HepG2 (cell line): ENCODE data around the gene DHX34. TPM values are rescaled to one million over a fixed set of nuclear protein-coding genes. Genes with fewer than 3 reads are reported as not detected.

Experiments
- HMG20A ChIP-seq: IDR thresholded peaks from 2 replicates; pipeline ENCODE4 v1.6.1; 2016; ENCODE audit warnings: borderline replicate concordance
- JUNB ChIP-seq: sonication (generic); formaldehyde crosslinking; IDR thresholded peaks from 2 replicates; pipeline ENCODE4 v1.8.0; 2022; ENCODE audit warnings: missing genetic modification reagents, mild to moderate bottlenecking, borderline replicate concordance
- POLR2G ChIP-seq: fragments of 200-400 bp; formaldehyde crosslinking; IDR thresholded peaks from 2 replicates; pipeline ENCODE4 v1.6.1; 2018; ENCODE audit warnings: mild to moderate bottlenecking, low read depth, low read length, moderate library complexity
- polyA plus RNA-seq, 8 experiments: library from polyadenylated mRNA; depleted of rRNA in 3 of 8; stranded (reverse) in 7 of 8; unstranded in 1 of 8; fragments of >200 nt; fragmentation: Illumina TruSeq in 4 of 8; extraction: Trizol in 4 of 8; gene quantifications; 2 replicates each; pipeline versions ENCODE4 v1.2.1 to v1.2.3, GENCODE V29; 2011 to 2016; ENCODE audit warnings: low read depth in 4 of 8, missing spikeins in 1 of 8, mixed read lengths in 1 of 8; ENCODE audit not compliant: insufficient read depth in 1 of 8
- total RNA-seq, 5 experiments: library from RNA; depleted of rRNA; stranded (reverse); fragments of >200 nt; fragmentation: Illumina TruSeq; extraction: Trizol; gene quantifications; 2 replicates each; pipeline ENCODE4 v1.2.3, GENCODE V29; 2016; ENCODE audit warnings: low read depth in 1 of 5
- TF ChIP-seq, protein P1 (sequence below): sonication (generic); formaldehyde crosslinking; IDR thresholded peaks from 2 replicates; pipeline ENCODE4 v1.4.0; 2020; ENCODE audit warnings: mild to moderate bottlenecking, missing genetic modification reagents
- TF ChIP-seq, protein P2 (sequence below): sonication (generic); formaldehyde crosslinking; IDR thresholded peaks from 2 replicates; pipeline ENCODE4 v1.8.1; 2023; ENCODE audit warnings: mild to moderate bottlenecking, missing genetic modification reagents
- TF ChIP-seq, protein P3 (sequence below): sonication (generic); formaldehyde crosslinking; IDR thresholded peaks from 2 replicates; pipeline ENCODE4 v1.4.0; 2020; ENCODE audit warnings: missing genetic modification reagents

DHX34 gene
- total and polyA plus RNA-seq, 2 of the 13 experiments (the other 11 are each of a cell fraction or from before 2014, with no cell fraction given), result 9.2 to 12.0 TPM

DNA sequence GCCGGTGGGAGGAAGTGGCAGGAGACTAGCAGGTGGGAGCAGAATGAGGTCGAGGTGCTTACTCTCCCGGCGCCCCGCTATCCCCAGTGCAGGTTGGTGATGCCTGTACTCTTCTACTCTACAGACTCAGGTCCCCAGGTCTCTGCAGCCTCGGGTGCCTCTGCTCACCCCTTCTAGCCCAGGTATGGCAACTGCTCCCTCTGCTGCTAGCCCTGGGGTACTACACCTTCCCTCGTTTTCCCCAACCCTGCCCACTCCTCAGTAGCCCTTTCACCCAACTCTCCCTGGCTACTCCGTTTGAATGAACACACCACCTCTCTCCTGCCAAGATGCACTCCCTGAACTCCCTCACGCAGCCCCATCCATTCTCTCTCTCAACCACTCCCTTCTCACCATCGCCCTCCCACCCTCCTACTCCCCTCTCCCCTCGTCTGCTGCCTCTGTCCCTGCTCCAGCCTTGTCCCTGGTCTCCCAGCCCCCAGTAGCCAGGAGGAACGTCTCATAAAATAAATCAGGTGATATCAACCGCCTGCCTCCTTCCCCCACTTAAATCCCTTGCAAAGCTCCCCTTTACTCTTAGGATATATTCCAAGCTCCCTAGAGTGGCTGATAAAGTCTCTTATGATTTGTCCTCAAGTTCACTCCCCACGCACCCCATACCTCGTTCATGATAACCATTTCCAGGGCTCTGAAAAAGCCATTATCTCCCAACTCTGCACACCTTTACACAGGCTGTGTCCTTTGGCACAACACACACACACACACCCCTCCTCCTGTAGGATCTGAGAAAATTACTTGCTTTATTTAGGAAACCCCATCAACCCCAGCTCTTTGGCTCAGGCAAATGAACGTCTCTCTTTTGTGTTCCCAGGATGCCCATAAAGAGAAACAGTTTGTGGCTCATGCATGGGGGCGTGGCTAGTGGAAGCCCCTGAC, 78.4 kb downstream of the DHX34 start (continued):
- TF ChIP-seq, protein P1, sequence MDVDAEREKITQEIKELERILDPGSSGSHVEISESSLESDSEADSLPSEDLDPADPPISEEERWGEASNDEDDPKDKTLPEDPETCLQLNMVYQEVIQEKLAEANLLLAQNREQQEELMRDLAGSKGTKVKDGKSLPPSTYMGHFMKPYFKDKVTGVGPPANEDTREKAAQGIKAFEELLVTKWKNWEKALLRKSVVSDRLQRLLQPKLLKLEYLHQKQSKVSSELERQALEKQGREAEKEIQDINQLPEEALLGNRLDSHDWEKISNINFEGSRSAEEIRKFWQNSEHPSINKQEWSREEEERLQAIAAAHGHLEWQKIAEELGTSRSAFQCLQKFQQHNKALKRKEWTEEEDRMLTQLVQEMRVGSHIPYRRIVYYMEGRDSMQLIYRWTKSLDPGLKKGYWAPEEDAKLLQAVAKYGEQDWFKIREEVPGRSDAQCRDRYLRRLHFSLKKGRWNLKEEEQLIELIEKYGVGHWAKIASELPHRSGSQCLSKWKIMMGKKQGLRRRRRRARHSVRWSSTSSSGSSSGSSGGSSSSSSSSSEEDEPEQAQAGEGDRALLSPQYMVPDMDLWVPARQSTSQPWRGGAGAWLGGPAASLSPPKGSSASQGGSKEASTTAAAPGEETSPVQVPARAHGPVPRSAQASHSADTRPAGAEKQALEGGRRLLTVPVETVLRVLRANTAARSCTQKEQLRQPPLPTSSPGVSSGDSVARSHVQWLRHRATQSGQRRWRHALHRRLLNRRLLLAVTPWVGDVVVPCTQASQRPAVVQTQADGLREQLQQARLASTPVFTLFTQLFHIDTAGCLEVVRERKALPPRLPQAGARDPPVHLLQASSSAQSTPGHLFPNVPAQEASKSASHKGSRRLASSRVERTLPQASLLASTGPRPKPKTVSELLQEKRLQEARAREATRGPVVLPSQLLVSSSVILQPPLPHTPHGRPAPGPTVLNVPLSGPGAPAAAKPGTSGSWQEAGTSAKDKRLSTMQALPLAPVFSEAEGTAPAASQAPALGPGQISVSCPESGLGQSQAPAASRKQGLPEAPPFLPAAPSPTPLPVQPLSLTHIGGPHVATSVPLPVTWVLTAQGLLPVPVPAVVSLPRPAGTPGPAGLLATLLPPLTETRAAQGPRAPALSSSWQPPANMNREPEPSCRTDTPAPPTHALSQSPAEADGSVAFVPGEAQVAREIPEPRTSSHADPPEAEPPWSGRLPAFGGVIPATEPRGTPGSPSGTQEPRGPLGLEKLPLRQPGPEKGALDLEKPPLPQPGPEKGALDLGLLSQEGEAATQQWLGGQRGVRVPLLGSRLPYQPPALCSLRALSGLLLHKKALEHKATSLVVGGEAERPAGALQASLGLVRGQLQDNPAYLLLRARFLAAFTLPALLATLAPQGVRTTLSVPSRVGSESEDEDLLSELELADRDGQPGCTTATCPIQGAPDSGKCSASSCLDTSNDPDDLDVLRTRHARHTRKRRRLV (CRISPR knock-in tag), result no peak
- TF ChIP-seq, protein P2, sequence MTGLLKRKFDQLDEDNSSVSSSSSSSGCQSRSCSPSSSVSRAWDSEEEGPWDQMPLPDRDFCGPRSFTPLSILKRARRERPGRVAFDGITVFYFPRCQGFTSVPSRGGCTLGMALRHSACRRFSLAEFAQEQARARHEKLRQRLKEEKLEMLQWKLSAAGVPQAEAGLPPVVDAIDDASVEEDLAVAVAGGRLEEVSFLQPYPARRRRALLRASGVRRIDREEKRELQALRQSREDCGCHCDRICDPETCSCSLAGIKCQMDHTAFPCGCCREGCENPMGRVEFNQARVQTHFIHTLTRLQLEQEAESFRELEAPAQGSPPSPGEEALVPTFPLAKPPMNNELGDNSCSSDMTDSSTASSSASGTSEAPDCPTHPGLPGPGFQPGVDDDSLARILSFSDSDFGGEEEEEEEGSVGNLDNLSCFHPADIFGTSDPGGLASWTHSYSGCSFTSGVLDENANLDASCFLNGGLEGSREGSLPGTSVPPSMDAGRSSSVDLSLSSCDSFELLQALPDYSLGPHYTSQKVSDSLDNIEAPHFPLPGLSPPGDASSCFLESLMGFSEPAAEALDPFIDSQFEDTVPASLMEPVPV, result no peak
- TF ChIP-seq JUNB (CRISPR knock-in tag) (0 out of 2 replicates have a peak, but pooled peaks have one; percentile 26), POLR2G (no peak), HMG20A (CRISPR knock-in tag) (no peak)
- TF ChIP-seq, protein P3, sequence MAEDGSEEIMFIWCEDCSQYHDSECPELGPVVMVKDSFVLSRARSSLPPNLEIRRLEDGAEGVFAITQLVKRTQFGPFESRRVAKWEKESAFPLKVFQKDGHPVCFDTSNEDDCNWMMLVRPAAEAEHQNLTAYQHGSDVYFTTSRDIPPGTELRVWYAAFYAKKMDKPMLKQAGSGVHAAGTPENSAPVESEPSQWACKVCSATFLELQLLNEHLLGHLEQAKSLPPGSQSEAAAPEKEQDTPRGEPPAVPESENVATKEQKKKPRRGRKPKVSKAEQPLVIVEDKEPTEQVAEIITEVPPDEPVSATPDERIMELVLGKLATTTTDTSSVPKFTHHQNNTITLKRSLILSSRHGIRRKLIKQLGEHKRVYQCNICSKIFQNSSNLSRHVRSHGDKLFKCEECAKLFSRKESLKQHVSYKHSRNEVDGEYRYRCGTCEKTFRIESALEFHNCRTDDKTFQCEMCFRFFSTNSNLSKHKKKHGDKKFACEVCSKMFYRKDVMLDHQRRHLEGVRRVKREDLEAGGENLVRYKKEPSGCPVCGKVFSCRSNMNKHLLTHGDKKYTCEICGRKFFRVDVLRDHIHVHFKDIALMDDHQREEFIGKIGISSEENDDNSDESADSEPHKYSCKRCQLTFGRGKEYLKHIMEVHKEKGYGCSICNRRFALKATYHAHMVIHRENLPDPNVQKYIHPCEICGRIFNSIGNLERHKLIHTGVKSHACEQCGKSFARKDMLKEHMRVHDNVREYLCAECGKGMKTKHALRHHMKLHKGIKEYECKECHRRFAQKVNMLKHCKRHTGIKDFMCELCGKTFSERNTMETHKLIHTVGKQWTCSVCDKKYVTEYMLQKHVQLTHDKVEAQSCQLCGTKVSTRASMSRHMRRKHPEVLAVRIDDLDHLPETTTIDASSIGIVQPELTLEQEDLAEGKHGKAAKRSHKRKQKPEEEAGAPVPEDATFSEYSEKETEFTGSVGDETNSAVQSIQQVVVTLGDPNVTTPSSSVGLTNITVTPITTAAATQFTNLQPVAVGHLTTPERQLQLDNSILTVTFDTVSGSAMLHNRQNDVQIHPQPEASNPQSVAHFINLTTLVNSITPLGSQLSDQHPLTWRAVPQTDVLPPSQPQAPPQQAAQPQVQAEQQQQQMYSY (CRISPR knock-in tag), result no peak
- TF ChIP-seq, all 625 proteins: peak for 13
